AG04449 (cell line): ENCODE measurements around the gene C6orf136.
A peak's percentile ranks its signal among the peaks of the same experiment; 100 is the strongest.

Source experiments
- CTCF ChIA-PET: fragments of 350-600 bp; formaldehyde crosslinking; extraction: SDS; loops from one replicate; lab custom pipeline; 2021; ENCODE audit warnings: antibody characterized with exemption; lab: Yijun Ruan, JAX
- POLR2A ChIA-PET: fragments of 400-600, 350-600 bp; formaldehyde crosslinking; extraction: SDS; loops from one replicate; lab custom pipeline; 2020; ENCODE audit warnings: antibody characterized with exemption, inconsistent platforms; lab: Yijun Ruan, JAX
- DNase-seq: peaks from one replicate; pipeline ENCODE4 v3.0.0-alpha.2; 2010; ENCODE audit warnings: low read depth, low spot score
- H3K4me3 ChIP-seq: 2 replicates; pipeline ENCODE4 v1.5.1; 2011; ENCODE audit warnings: low read depth, mild to moderate bottlenecking, control low read depth, low read length
- TF ChIP-seq, protein P1 (sequence below): IDR thresholded peaks from one replicate; pipeline ENCODE4 v1.5.1; 2011; ENCODE audit warnings: mild to moderate bottlenecking, moderate library complexity, low read length, control low read depth, inconsistent platforms; ENCODE audit not compliant: insufficient read depth; ENCODE audit errors: missing control alignments

Gene C6orf136

DNA sequence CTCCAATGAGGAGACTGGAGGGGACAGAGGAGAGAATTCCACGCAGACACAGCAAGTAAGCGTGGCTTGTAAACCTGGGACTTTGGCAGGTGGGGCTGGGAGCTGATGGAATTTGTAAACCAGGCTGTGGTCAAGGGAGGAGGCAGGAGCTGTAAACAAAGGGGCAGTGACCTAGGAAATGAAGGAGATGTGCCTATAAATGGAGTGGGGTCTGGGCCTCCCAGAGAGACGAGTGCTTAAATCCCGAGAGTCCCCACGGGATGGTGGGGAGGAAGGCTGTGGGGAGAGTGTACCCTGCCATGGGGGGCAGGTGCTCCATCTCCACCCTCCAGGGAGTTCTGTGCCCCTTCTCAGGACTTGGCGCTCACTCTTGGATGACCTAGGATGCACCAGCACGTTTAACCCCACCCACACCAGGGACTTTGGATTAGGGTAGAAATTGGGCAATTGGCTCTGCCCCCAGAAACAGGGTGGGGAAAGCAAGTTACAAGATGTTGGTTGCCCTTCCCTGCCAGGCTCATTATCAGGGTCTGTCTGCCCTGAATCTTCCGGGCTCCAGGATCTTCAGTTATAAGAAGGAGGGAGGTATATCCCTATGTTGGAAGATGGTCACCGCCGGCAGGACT, 29.8 kb downstream of the C6orf136 start:
- DNase-seq, result no peak
- H3K4me3 ChIP-seq, result no peak overlapping the region
- ChIA-PET POLR2A (interaction anchor here (1.0 kb wide), 1 partner anchor 11 kb away, joined by 3 read pairs; no protein-coding TSS in a partner anchor), CTCF (interaction anchor here (1.1 to 17.5 kb wide), 4 partner anchors 8 to 49 kb away, joined by 3 to 504 read pairs (median 18); partner anchors contain the start of genes MDC1 and TUBB)
- TF ChIP-seq, protein P1, sequence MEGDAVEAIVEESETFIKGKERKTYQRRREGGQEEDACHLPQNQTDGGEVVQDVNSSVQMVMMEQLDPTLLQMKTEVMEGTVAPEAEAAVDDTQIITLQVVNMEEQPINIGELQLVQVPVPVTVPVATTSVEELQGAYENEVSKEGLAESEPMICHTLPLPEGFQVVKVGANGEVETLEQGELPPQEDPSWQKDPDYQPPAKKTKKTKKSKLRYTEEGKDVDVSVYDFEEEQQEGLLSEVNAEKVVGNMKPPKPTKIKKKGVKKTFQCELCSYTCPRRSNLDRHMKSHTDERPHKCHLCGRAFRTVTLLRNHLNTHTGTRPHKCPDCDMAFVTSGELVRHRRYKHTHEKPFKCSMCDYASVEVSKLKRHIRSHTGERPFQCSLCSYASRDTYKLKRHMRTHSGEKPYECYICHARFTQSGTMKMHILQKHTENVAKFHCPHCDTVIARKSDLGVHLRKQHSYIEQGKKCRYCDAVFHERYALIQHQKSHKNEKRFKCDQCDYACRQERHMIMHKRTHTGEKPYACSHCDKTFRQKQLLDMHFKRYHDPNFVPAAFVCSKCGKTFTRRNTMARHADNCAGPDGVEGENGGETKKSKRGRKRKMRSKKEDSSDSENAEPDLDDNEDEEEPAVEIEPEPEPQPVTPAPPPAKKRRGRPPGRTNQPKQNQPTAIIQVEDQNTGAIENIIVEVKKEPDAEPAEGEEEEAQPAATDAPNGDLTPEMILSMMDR, result no peak

DNA sequence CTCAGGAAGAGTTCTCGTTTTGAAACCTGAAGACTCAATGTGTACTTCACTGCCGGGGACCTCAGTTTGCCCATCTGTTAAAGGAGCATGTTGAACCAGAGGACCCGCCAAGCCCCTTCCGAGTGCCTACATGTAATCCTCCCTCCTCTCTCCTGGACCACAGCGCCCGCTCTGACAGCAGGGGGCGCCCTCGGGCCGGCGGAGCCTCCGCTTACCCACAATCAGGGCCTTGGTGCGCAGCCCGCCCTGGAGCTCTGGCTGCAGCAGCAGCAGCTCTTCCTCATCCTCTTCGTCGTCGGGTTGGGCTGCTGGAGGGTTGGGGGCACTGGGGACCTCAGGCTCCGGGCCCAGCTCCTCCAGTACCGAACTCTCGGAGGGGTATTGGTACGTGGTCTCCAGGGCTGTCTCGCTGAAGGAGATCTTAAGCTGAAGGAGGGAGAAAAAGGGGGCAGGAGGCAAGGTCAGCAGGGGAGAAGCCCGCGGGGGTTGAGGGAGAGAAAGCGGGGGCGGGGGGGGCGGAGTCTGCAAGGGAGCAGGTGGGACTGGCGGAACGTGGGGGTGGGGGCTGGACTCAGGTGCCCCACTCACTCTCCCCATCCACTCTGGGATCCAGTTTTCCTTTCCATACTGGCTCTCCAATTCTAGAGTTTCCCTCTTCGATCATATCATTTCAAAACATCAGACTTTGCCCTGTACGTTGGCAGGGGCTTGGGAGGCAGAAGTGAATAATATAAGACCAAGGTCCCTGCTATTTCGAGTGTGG, 32.2 kb downstream of the C6orf136 start:
- peak overlapping the region; percentile 35 for H3K4me3 ChIP-seq
- DNase-seq, result no peak
- CTCF ChIA-PET, result interaction anchor here (0.6 to 17.5 kb wide), 35 partner anchors 9 to 437 kb away, joined by 3 to 504 read pairs (median 4); partner anchors contain the start of genes DDR1, MDC1, NRM and TUBB
- POLR2A ChIA-PET, result interaction anchor here (0.6 to 3.3 kb wide), 5 partner anchors 44 to 103 kb away, joined by 3 to 24 read pairs (median 3); no protein-coding TSS in a partner anchor
- TF ChIP-seq, protein P1, result peak; percentile 94

DNA sequence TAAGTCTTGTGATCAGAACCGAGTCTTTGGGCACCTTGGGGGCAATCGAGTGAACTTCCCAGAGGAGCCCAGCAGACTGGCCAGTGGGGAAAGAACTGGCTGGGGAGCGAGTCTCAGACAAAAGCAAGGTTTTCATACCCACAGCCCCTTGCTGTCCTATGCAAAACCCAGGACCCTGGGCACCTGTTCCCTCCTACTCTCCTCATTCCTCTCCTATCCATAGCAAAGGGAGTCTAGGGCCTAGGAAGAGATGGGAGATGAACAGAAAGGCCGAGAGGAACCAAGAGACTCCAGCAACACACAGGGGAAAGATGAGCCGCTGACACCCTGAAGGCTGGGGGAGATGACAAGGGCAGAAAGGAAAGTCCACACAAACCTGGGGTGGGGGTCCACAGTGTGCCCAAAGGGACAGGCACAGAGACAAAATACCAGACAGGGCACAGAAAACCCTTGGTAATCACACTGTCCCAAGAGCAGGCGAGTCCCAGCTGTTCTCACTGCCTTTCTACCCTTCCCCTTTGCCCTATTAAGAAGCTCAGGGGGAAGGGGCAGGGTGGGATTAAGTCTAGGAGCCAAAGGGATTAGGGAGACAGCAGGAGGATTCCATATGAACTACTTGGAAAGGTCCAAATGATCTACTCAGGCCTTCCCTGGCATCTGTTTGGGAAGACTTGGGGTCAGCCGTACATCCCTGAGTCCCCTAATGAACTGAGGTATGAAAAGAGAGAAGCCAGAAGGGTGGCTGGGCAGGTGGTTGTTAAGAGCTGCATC, 33.0 kb downstream of the C6orf136 start:
- H3K4me3 ChIP-seq, result peak overlapping the region; percentile 37
- CTCF ChIA-PET, result interaction anchor here (0.8 to 17.5 kb wide), 9 partner anchors 10 to 407 kb away, joined by 3 to 504 read pairs (median 7); partner anchors contain the start of genes MDC1 and TUBB
- TF ChIP-seq, protein P1, result no peak
- POLR2A ChIA-PET, result interaction anchor here (3.3 kb wide), 1 partner anchor 43 kb away, joined by 24 read pairs; no protein-coding TSS in a partner anchor
- no peak for DNase-seq

DNA sequence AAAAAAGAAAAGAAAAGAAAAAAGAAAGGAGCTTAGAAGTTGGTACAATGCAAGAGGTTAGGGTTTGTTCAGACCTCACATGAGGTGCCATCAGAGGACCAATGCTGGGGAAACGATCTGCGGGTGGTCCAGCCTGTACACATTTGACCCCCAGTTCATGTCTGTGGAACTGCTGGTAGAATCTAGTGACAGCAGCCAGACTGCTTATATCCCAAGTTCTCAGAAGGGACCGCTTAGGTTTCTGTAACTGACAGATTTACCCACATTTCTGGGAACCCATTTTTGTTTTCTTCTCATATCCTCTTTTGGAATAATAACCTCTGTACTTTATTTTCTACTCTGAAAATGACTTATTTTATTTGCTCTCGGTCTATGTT, 34.8 kb downstream of the C6orf136 start:
- CTCF ChIA-PET, result interaction anchor here (0.8 to 17.5 kb wide), 9 partner anchors 10 to 198 kb away, joined by 3 to 504 read pairs (median 5); partner anchors contain the start of genes DHX16, MDC1 and TUBB
- POLR2A ChIA-PET, result interaction anchor here (0.5 to 2.6 kb wide), 8 partner anchors 10 to 147 kb away, joined by 3 to 12 read pairs (median 4); partner anchors contain the start of genes DHX16 and MDC1
- no peak for DNase-seq

DNA sequence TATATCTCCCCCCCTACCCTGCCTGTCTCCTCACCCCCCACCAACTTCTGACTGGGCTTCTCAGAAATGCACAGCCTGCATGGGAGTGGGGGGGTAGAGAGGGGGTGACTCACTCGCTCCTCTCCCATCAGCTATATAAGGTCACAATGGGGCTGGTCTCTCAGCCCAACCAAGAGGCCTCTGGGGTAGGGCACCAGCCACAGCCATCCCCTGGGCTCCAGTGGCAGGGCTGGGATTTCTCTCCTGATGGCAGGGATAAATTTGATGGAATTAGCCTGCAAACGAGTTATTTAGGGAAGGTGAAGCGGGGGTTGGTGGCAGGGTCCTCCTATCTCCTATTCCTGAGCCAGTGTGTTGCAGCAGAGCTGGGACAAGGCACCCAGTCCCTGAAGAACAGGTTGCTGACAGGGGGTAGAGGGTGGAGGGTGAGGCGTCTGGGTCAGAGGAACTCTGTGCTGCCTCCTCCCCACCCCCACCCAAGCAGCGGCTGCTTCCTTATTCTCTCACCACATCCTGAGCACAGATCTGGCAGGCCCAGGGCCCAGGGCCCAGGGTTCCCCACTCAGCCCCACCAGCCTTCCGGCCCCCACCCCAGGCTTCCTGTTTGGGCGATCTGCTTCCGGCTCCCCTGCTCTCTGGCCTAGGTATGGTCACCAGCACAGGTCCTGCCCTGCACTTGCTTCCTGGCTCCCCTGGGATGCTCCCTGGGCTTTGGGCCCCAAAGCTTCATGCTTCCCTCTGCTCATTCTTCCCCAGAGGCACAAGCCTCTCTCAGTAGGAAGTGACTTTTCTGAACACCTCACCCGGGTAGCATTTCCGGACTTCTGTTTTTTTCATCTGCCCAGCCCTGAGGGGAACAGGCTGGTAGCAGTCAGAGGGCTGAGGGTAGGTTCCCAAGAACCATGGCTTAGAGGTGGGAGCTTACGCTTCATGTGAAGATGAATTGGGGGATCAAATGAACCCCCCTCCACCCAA, 35.5 kb downstream of the C6orf136 start:
- ChIA-PET CTCF (interaction anchor here (0.8 to 17.5 kb wide), 7 partner anchors 10 to 197 kb away, joined by 3 to 504 read pairs (median 5); partner anchors contain the start of genes DHX16, MDC1 and TUBB), POLR2A (interaction anchor here (0.9 to 2.6 kb wide), 8 partner anchors 10 to 125 kb away, joined by 3 to 12 read pairs (median 5); partner anchors contain the start of genes DHX16, FLOT1 and MDC1)
- peak; percentile 62 for DNase-seq
- TF ChIP-seq, protein P1, result no peak
- peak overlapping the region; percentile 89 for H3K4me3 ChIP-seq

More for the DNA sequence above, 34.8 kb downstream of the C6orf136 start:
- TF ChIP-seq, protein P1, result no peak
- peak overlapping the region; percentile 89 for H3K4me3 ChIP-seq
